Ishikawa (cell line): ENCODE data around the gene ABCA2.

Experiments
- TAF1 ChIP-seq: IDR thresholded peaks from 2 replicates; pipeline ENCODE4 v1.6.1; 2012; ENCODE audit warnings: low read depth, mild to moderate bottlenecking
- TF ChIP-seq, protein P1 (sequence below): IDR thresholded peaks from 2 replicates; pipeline ENCODE4 v1.6.1; 2012

DNA sequence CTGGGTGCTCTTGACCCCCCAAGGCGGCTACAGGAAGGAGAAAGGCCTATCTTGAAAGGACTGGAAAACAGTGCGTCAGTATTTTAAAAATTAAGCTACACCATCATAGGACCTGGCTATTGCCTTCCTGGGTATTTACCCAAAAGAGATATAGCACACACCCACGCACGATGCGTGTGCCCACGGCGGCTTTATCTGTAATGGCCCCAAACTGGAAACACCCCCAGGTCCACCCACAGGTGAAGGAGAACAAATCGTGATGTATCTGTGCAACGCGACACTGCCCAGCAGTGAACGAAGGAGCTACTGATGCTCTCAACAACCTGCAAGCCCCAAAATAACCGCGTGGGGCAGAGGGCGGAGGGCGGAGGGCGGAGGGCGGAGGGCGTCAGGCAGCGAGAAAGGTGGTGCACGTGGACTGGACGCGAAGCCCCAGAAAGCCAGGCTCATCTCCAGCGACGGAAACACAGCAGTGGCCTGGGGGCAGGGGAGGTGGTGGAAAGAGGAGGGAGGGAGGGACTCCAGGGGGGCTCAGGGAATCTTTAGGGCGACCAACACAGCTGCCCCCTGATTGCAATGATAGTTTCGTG lies 63.1 kb downstream of the ABCA2 start:
- TF ChIP-seq TAF1: no peak
- TF ChIP-seq, protein P1, sequence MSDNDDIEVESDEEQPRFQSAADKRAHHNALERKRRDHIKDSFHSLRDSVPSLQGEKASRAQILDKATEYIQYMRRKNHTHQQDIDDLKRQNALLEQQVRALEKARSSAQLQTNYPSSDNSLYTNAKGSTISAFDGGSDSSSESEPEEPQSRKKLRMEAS: no peak
